GM12801 (cell line): Measurements from ENCODE around the gene FITM2.

Experiments
- TF ChIP-seq, protein P1 (sequence below): IDR thresholded peaks from one replicate; pipeline ENCODE4 v1.5.1; 2011; ENCODE audit warnings: control low read depth; ENCODE audit not compliant: insufficient read length; ENCODE audit errors: extremely low read depth

The FITM2 gene, protein sequence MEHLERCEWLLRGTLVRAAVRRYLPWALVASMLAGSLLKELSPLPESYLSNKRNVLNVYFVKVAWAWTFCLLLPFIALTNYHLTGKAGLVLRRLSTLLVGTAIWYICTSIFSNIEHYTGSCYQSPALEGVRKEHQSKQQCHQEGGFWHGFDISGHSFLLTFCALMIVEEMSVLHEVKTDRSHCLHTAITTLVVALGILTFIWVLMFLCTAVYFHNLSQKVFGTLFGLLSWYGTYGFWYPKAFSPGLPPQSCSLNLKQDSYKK

DNA sequence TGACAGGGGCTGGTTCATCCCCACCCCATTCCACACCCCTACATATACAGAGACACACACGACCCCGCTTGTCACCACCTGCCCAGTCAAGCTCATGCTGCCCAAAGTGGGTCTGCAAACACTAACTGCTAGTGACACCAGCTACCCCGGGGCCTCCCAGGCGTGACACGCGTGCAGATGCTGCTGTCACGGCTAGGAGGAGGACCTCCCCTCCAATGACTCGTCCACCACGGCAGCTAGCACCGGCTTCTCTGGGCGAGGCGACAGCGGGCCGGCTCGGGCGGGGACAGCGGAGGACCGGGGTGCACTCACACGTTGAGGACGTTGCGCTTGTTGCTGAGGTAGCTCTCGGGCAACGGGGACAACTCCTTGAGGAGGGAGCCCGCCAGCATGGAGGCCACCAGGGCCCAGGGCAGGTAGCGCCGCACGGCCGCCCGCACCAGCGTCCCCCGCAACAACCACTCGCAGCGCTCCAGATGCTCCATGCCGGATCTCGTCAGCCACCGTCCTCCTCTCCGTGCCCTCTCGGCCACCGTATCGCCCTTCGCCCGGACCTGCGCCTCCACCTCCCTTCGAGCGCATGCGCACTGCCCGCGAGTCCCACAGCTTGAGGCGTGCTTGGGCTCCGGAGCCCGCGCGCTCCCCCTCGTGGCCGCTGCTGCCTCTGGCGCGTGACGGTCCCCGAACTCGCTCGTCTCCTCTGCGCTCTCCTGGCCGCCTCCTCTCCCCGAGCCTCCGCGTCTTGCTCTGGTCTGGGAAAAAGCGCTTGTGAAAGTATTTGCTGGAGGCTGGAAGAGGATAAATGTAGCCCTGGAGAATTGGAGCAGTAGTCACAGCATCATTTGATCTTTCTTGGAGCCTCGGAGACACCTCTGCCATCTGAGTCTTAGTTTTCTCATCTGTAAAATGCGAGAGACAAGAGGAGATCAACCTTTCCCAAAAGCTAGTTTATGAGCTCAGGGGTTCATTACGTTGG lies at the start of gene FITM2:
Gene FITM2, minus strand, starts transcription at position 539 of the 976 bp plus-strand sequence. Its CDS starts 54 bp downstream, at position 485.
- TF ChIP-seq, protein P1, sequence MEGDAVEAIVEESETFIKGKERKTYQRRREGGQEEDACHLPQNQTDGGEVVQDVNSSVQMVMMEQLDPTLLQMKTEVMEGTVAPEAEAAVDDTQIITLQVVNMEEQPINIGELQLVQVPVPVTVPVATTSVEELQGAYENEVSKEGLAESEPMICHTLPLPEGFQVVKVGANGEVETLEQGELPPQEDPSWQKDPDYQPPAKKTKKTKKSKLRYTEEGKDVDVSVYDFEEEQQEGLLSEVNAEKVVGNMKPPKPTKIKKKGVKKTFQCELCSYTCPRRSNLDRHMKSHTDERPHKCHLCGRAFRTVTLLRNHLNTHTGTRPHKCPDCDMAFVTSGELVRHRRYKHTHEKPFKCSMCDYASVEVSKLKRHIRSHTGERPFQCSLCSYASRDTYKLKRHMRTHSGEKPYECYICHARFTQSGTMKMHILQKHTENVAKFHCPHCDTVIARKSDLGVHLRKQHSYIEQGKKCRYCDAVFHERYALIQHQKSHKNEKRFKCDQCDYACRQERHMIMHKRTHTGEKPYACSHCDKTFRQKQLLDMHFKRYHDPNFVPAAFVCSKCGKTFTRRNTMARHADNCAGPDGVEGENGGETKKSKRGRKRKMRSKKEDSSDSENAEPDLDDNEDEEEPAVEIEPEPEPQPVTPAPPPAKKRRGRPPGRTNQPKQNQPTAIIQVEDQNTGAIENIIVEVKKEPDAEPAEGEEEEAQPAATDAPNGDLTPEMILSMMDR: no peak

DNA sequence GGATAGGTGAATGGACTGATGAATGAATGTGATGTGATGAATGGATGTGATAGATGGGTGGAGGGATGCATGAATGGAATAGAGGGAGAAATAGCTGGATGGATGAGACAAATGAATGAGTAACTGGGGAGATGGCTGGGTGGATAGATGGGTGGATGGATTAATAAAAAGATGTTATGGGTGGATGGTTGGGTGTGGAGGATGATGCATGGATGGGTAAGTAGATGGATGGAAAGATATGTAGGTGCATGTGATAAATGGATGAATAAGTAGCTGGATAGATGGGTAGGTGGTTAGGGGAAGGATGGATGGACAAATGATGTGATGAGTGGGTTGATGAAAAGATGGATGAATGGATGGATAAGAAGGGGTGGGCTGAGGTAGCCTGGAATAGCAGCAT lies 49.2 kb upstream of the FITM2 start:
- TF ChIP-seq, protein P1: no peak

DNA sequence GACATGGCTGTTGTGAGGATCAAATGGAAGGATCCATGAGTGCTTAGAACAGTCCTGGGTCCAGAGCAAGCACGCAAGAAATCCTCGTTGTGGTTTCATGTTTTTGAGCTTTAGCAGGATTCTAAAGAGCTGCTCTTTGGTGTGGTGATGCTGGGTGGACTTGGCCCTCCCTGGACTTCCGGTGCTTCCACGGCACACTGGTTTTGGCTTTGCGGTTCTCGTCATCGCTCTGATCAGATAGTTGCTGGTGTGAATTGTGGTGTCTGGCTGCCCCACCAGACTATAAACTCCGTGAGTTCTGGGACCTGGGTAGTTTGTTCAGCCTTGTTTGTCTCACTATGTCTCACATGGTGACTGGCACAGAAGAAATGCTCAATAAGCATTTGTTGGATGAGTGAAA lies 47.8 kb upstream of the FITM2 start:
- TF ChIP-seq, protein P1: no peak

DNA sequence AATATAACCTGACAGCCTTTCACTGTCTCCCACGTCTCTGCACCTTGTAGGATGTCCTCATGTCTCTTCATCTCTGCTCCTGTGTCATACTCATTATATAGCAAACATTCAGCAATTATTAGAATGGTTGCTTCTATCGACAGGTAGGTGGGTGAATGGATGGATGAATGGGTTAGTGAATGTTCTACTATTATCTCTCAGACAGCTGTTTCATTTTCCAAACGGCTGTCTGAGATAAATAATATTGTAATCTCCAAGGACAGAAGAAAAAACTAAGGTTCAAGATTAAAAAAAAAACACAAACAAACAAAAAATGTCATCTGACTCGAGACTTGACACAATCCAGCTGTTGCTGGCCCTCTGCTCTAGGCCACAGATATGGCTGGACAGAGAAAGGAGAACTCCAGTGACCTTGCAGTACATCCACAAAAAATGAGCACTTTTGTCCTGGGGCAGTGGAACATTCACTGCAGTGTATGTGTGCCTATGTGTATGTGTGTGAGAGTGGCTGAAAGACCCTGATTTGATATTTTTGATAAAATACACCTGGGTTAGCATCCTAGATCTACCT lies 46.6 kb upstream of the FITM2 start:
- TF ChIP-seq, protein P1: no peak

DNA sequence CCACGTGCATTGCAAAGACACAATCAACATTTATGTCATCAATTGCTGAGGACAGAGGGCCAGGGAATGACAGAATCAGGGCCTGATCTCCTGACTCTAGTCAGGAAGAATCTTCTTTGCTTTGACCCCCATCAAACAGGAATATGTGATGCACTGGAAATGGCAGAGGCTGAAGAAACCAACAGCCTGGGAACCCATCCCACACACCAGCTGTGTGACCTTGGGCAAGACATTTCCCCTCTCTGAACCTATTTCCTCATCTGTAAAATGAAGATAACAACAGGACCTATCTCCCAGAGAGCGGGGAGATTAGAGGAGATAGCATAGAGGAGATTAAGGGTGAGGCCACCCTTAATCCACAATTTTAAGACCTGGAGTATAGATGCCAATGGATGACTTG lies 46.0 kb upstream of the FITM2 start:
- TF ChIP-seq, protein P1: no peak

DNA sequence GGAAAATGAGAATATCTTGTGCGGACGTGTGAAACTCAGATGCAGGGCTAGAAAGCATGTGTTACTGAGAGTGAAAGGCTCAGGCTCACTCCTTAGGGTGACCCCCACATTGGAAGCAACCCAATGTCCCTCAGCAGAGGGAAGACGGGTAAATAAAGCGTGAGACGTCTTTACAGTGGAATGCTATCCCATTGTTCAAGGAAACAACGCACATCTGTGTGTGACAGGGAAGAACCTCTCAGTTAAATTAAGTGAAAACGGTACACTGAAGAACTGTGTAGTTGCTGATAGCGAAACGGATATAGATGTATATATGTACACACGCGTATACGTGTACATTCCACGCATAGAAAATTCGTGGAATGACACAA lies 45.3 kb upstream of the FITM2 start:
- TF ChIP-seq, protein P1: no peak

DNA sequence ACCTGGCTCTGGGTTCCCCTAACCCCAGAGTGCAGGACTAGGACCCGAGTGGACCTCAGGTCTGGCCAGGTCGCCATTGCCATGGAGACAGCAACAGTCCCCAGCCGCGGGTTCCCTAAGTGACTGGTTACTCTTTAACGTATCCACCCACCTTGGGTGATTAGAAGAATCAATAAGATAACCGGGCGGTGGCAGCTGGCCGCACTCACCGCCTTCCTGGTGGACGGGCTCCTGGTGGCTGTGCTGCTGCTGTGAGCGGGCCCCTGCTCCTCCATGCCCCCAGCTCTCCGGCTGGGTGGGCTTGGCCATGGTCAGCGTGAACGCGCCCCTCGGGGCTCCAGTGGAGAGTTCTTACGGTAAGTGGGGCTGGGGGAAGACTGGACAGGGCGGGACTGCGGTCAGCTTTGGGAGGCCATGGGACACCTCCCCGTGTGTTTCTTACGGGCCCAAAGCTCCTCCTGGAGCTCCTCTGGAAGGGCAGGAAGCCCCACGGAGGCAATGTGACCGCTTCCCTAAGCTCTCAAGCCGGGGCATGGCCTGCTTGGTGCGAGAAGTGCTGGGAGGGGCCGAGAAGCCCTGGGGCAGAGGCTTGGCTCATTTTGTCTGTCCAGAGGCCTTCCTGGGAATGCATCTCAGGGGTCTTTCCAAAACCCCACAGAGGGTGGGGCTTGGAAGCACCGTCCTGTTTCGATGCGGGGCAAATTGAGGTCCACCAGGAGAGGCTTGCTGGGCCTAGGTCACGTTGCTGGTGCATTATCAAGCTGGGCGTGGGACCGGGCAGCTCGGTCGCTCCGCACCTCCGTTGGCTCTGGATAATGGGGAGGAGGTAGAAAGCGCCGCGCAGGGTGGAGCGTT lies 44.7 kb upstream of the FITM2 start, which contains the start of gene HNF4A:
Gene HNF4A, plus strand, starts transcription at position 202 of the 855 bp plus-strand sequence. Its CDS starts 106 bp downstream, at position 308.
- TF ChIP-seq, protein P1: no peak
